Epithelial cell of esophagus (primary cell): Measurements from ENCODE around the gene ZNF236.
A peak's percentile ranks its signal among the peaks of the same experiment; 100 is the strongest.

Source experiments
- DNase-seq: peaks from one replicate; pipeline ENCODE4 v3.0.0; 2010; ENCODE audit warnings: low read depth
- H3K4me3 ChIP-seq: 2 replicates; pipeline ENCODE4 v1.5.1; 2011; ENCODE audit warnings: mild to moderate bottlenecking, low read length, control low read depth
- CTCF ChIP-seq: IDR thresholded peaks from 2 replicates; pipeline ENCODE4 v1.5.1; 2011; ENCODE audit warnings: low read depth, mild to moderate bottlenecking, low read length, control low read depth, inconsistent platforms; ENCODE audit not compliant: insufficient read depth; ENCODE audit errors: missing control alignments

The ZNF236 gene

GRCh38 chr18:76980663-76981395 lies 158.5 kb downstream of the ZNF236 start:
- no peak for TF ChIP-seq CTCF

GRCh38 chr18:76981396-76981968 lies 159.1 kb downstream of the ZNF236 start:
- DNase-seq = no peak
- no peak for TF ChIP-seq CTCF
- no peak overlapping the region for H3K4me3 ChIP-seq

More at GRCh38 chr18:76980663-76981395, 158.5 kb downstream of the ZNF236 start:
- DNase-seq = no peak
- no peak overlapping the region for H3K4me3 ChIP-seq

GRCh38 chr18:76982038-76982437 lies 159.7 kb downstream of the ZNF236 start:
- DNase-seq = no peak
- no peak for TF ChIP-seq CTCF
- no peak overlapping the region for H3K4me3 ChIP-seq

- peak; percentile 95 for TF ChIP-seq CTCF
- no peak overlapping the region for H3K4me3 ChIP-seq
- peak; percentile 97 for DNase-seq
These were observed 160.7 kb downstream of the ZNF236 start for GRCh38 chr18:76982841-76983583.

GRCh38 chr18:76983613-76984051 lies 161.3 kb downstream of the ZNF236 start:
- no peak for DNase-seq
- H3K4me3 ChIP-seq = no peak overlapping the region
- TF ChIP-seq CTCF = no peak

- no peak for DNase-seq
- no peak overlapping the region for H3K4me3 ChIP-seq
- TF ChIP-seq CTCF = no peak
These were observed 162.1 kb downstream of the ZNF236 start for GRCh38 chr18:76984193-76985155.
